Erythroblast (primary cell): Measurements from ENCODE around the gene SUGCT.
A peak's percentile ranks its signal among the peaks of the same experiment; 100 is the strongest.
"Not testable (repeated sequence)": the region's sequence is repeated elsewhere in the genome, so short reads cannot be mapped to it uniquely, and the experiment has no call there.

Experiments used
- DNase-seq, 2 experiments: peaks; one replicate each; lab custom pipeline; 2025; lab: John Stamatoyannopoulos, UW
- GATA1 ChIP-seq: IDR thresholded peaks from 2 replicates; pipeline ENCODE4 v1.6.1; 2011; ENCODE audit warnings: low read depth, mild to moderate bottlenecking, control low read depth, low read length, moderate library complexity
- POLR2A ChIP-seq: IDR thresholded peaks from 2 replicates; pipeline ENCODE4 v1.6.1; 2011; ENCODE audit warnings: mild to moderate bottlenecking, low read length

Gene SUGCT

GRCh38 chr7:40120020-40120419 is 14.8 kb upstream of the SUGCT start:
- no peak for TF ChIP-seq POLR2A
- no peak for TF ChIP-seq GATA1
- no peak for DNase-seq

GRCh38 chr7:40122100-40122939 is 12.5 kb upstream of the SUGCT start:
- not testable (repeated sequence) for DNase-seq

GRCh38 chr7:40122940-40123254 is 11.9 kb upstream of the SUGCT start:
- DNase-seq = no peak
- TF ChIP-seq POLR2A (no peak), GATA1 (no peak)

DNA sequence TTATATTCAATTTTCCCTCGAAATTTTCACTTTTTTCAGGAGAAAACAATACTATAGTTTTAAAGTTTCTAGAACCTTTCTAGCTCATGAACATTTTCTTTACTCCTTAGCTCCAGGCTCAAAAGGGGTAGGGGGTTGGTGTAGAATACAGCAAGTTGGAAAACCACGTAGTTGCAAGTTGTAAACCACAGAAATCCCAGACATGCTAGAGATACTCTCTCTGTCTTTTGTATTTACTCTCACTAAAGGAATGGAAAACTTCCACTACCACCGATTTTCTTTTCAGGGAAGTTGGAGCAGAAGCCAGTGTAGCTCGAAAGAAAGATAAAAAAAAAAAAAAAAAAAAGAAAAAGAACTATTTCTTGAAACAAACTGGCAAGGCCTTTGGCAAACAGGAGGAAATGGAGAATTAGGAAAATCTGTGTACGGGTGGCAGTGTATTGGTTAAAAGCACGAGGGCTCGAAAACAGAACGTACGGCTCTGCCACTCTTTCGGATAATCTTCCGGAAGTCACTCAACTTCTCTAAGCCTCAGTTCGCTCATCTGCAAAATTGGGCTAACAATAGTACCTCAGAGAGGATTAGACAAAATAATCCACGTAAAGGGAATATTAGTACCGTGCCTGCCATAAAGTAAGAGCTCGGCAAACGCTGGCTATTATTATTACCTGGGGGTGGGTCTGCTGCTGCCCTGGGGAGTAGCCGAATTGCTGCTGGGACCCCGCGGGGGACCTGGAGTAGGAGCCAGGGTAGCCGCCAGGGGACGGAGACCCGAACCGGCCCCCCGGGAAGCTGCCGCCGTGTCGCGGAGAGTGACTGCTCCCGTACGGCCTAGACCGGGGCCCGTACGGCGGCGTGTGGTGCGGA is 1.0 kb upstream of the SUGCT start:
- TF ChIP-seq POLR2A (no peak), GATA1 (no peak)
- DNase-seq = peak; percentile 35 to 58

- no peak for DNase-seq
- TF ChIP-seq GATA1 = no peak
- no peak for TF ChIP-seq POLR2A
Measured at GRCh38 chr7:40135317-40135610, 459 bp downstream of the SUGCT start.

DNA sequence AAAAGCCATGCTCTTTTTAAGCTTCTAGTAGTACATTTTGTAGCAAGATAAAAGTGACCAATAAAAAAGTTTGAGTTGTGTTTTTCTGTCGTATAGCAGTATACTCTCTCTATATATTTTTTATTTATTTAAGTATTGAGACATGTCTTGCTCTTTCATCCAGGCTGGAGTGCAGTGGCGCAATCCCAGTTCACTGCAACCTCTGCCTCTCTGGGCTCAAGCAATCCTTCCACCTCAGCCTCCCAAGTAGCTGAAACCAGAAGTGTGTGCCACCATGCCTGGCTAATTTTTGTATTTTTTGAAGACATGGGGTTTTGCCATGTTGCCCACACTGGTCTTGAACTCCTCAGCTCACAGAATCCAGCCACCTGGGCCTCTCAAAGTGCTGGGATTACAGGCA is 2.8 kb downstream of the SUGCT start:
- TF ChIP-seq POLR2A (no peak), GATA1 (no peak)
- DNase-seq = no peak

GRCh38 chr7:40138973-40139372 is 4.2 kb downstream of the SUGCT start:
- no peak for DNase-seq
- TF ChIP-seq GATA1 = no peak
- no peak for TF ChIP-seq POLR2A

DNA sequence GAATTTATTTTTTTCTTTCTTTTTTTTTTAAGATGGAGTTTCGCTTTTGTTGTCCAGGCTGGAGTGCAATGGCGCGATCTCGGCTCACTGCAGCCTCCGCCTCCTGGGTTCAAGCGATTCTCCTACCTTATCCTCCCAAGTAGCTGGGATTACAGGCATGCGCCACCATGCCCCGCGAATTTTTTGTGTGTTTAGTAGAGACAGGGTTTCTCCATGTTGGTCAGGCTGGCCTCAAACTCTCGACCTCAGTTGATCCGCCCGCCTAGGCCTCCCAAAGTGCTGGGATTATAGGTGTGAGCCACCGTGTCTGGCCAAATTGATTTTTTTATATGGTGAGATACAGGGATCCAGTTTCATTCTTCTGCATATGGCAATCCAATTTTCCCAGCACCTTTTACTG is 5.1 kb downstream of the SUGCT start:
- DNase-seq = not testable (repeated sequence)

DNA sequence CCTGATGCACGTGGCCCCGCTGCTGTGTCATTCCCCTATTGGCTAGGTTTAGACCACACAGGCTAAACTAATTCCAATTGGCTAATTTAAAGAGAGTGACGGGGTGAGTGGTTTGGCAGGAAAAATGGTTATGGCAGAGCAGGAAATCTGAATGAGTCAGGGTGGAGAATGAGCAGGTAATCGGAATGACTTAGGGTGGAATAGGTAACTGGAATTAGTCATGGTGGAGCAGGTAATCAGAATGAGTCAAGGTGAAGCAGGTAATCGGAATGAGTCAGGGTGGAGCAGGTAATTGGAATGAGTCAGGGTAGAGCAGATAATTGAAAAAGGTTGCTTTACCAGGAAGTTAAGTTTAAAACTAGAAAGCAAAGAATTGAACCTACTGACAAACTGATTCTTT is 7.1 kb downstream of the SUGCT start:
- DNase-seq = not testable (repeated sequence)

DNA sequence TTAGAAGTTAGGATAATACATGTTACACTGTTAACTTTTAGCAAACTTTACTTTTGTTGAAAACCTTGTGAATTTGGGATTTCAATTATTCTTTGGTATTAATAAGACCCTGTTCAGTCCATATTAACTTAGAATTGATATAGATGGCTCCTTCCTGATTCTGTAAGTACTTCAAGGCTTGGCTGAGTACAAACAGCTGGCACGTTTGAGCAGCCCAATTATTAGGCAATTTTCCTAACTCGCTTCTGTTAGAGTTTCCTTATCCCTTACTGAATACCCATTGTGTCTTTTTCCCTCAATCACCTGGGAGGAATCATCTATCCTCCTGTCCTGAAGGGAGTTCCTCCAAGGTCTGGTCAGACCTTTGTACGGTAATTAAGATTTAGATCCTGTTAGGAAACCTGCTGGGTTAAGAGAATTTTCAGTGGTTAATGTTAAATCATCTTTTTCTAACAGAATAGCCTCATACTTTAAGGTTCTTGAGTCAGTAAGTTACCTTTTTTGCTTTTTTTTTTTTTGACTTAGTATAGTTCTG is 10.9 kb downstream of the SUGCT start:
- not testable (repeated sequence) for DNase-seq

- no peak for TF ChIP-seq GATA1
- TF ChIP-seq POLR2A = no peak
- no peak for DNase-seq
Measured at GRCh38 chr7:40147371-40148246, 12.8 kb downstream of the SUGCT start.

DNA sequence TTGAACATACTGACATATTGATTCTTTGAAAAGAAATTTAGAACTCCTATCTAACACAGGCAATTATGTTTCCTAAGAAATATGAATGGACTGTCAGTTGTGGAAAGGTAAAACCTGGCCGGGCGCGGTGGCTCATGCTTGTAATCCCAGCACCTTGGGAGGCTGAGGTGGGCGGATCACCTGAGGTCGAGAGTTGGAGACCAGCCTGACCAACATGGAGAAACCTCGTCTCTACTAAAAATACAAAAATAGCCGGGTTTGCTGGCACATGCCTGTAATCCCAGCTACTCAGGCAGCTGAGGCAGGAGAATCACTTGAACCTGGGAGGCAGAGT is 13.4 kb downstream of the SUGCT start:
- DNase-seq = not testable (repeated sequence)

- TF ChIP-seq POLR2A = no peak
- no peak for TF ChIP-seq GATA1
- peak in 1 of 2 experiments; percentile 22 for DNase-seq
Measured at GRCh38 chr7:40148671-40149070, 13.9 kb downstream of the SUGCT start.

DNA sequence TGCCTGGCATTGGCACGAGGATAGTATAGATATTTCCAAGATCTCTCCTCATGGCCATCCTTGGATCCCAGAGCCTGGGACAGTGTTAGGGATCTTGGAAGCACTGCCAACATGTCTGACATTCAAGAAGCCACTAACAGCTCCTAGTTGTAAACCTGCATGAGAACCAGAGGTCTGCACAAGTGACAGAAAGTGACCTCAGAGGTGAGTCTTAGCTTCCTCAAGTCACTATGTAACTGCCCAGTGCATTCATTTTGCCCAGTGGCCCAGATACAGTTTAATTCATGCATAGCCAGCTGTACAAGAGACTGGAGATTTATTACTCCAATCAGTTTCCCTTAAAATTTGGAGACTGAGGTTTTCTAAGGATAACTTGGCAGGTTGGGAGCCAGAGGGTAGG is 16.7 kb downstream of the SUGCT start:
- TF ChIP-seq GATA1 (no peak), POLR2A (no peak)
- DNase-seq = no peak
